HEK293T (cell line): Measurements from ENCODE around the gene TMEM242.

Source experiments
- BHLHE40 ChIP-seq: fragments of 450-650 bp; IDR thresholded peaks from 2 replicates; pipeline ENCODE4 v1.6.1; 2016; ENCODE audit warnings: mild to moderate bottlenecking, moderate library complexity, borderline replicate concordance
- FOXA1 ChIP-seq: fragments of 450-650 bp; IDR thresholded peaks from 2 replicates; pipeline ENCODE4 v1.6.1; 2016; ENCODE audit warnings: mild to moderate bottlenecking
- FOXK2 ChIP-seq: fragments of 450-650 bp; IDR thresholded peaks from 2 replicates; pipeline ENCODE4 v1.6.1; 2016; ENCODE audit warnings: mild to moderate bottlenecking
- HDGF ChIP-seq: fragments of 450-650 bp; IDR thresholded peaks from 2 replicates; pipeline ENCODE4 v1.6.1; 2017; ENCODE audit warnings: antibody characterized with exemption, borderline replicate concordance
- L3MBTL2 ChIP-seq: fragments of 450-650 bp; conservative IDR thresholded peaks from 2 replicates; pipeline ENCODE4 v1.6.1; 2016; ENCODE audit warnings: mild to moderate bottlenecking
- NFRKB ChIP-seq: fragments of 450-650 bp; IDR thresholded peaks from 2 replicates; pipeline ENCODE4 v1.6.1; 2016; ENCODE audit warnings: mild to moderate bottlenecking, moderate library complexity
- SP1 ChIP-seq: fragments of 450-650 bp; IDR thresholded peaks from 2 replicates; pipeline ENCODE4 v1.6.1; 2017
- SUZ12 ChIP-seq: fragments of 450-650 bp; IDR thresholded peaks from 2 replicates; pipeline ENCODE4 v1.6.1; 2016; ENCODE audit warnings: mild to moderate bottlenecking
- TARDBP ChIP-seq: fragments of 450-650 bp; IDR thresholded peaks from 2 replicates; pipeline ENCODE4 v1.6.1; 2016
- ZNF384 ChIP-seq: fragments of 450-650 bp; IDR thresholded peaks from 2 replicates; pipeline ENCODE4 v1.6.1; 2016
- TF ChIP-seq, protein P1 (sequence below): fragments of 450-650 bp; IDR thresholded peaks from 2 replicates; pipeline ENCODE4 v1.6.1; 2016

DNA sequence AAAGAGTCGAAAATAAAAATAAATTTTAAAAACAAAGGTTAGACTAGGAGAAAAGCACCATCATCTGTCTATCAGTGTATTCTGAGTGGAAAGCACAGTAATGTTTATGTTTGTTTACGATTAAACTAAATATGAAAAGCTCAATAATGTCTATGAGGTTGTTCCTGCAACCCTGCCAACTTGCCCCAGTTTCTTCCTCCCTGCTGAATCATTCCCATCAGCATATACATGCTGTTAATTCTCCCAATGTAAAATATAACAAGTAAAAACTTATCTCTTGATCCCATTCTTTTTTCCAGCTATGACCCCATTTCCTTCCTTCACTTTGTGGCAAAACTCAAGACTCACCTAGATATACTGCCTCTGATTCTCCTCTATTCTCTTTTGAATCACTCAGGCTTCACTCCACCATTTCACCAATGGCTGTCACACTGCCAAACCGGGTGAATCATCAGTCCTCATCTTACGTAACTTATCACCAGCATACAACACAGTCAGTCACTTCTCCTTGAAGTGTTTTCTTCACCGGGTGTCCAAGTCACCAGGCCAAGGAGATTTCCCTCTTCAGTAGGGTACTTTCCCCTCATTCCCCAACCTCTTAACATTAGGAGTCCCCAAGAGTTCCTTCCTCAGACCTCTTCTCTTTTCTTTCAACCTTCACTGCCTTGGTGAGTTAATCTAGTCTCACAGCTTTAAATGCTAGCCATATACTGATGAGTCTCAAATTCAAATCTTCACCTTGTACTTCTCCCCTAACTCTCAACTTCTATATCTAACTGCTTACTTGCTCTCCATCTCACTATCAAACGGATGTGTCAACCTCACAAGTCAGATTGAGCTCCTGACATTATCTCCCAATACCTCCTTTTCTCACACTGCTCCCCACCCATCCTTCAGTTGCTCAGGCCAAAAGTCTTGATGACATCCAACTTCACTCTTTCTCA, 6.2 kb downstream of the TMEM242 start:
- TF ChIP-seq, protein P1, sequence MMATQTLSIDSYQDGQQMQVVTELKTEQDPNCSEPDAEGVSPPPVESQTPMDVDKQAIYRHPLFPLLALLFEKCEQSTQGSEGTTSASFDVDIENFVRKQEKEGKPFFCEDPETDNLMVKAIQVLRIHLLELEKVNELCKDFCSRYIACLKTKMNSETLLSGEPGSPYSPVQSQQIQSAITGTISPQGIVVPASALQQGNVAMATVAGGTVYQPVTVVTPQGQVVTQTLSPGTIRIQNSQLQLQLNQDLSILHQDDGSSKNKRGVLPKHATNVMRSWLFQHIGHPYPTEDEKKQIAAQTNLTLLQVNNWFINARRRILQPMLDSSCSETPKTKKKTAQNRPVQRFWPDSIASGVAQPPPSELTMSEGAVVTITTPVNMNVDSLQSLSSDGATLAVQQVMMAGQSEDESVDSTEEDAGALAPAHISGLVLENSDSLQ: no peak
- no peak for TF ChIP-seq FOXK2
- no peak for TF ChIP-seq TARDBP
- TF ChIP-seq SUZ12: no peak
- TF ChIP-seq ZNF384: no peak
- no peak for TF ChIP-seq HDGF
- TF ChIP-seq SP1: no peak
- TF ChIP-seq FOXA1: no peak
- no peak for TF ChIP-seq NFRKB
- TF ChIP-seq BHLHE40: no peak
- no peak for TF ChIP-seq L3MBTL2
